Activated CD4-positive, alpha-beta T cell treated with anti-CD3 and anti-CD28 coated beads, Interleukin-2, amount 50 U/mL, for 48 hours (primary cell): ENCODE results near the gene FADS3.

Experiments
- DNase-seq, 2 experiments: peaks; one replicate each; pipeline ENCODE4 v3.0.0-alpha.2; 2020

The FADS3 gene

GRCh38 chr11:61874377-61874809, 17.0 kb downstream of the FADS3 start:
- DNase-seq = no peak

GRCh38 chr11:61873588-61874376, 17.6 kb downstream of the FADS3 start:
- no peak for DNase-seq

- no peak for DNase-seq
Measured at GRCh38 chr11:61872935-61873565, 18.3 kb downstream of the FADS3 start.

GRCh38 chr11:61871158-61871597, 20.2 kb downstream of the FADS3 start:
- DNase-seq = peak; percentile 64 to 75

- no peak for DNase-seq
Measured at GRCh38 chr11:61870541-61871031, 20.8 kb downstream of the FADS3 start.

- DNase-seq = no peak
Measured at GRCh38 chr11:61869708-61870451, 21.5 kb downstream of the FADS3 start.

- no peak for DNase-seq
Measured at GRCh38 chr11:61869429-61869707, 22.0 kb downstream of the FADS3 start.

GRCh38 chr11:61868571-61869428, 22.5 kb downstream of the FADS3 start:
- DNase-seq = no peak

GRCh38 chr11:61866958-61867343, 24.4 kb downstream of the FADS3 start:
- DNase-seq = no peak

- no peak for DNase-seq
Measured at GRCh38 chr11:61866231-61866957, 25.0 kb downstream of the FADS3 start.

- DNase-seq = no peak
Measured at GRCh38 chr11:61864814-61865775, 26.2 kb downstream of the FADS3 start.

GRCh38 chr11:61863548-61864081, 27.7 kb downstream of the FADS3 start:
- DNase-seq = no peak

GRCh38 chr11:61862714-61863547, 28.4 kb downstream of the FADS3 start:
- no peak for DNase-seq

GRCh38 chr11:61861634-61862033, 29.7 kb downstream of the FADS3 start:
- no peak for DNase-seq

GRCh38 chr11:61860054-61860903, 31.1 kb downstream of the FADS3 start:
- DNase-seq = no peak

- no peak for DNase-seq
Measured at GRCh38 chr11:61855939-61856680, 35.2 kb downstream of the FADS3 start.

GRCh38 chr11:61854966-61855714, 36.2 kb downstream of the FADS3 start:
- no peak for DNase-seq
